GM21526 (cell line): Measurements from ENCODE around the gene F7.

ENCODE experiments used
- ATAC-seq: cut with Tn5 transposase; IDR thresholded peaks from one replicate; pipeline ENCODE4 v1.9.1; 2021; ENCODE audit warnings: moderate library complexity; ENCODE audit not compliant: unreplicated experiment, low FRiP score

The F7 gene

DNA sequence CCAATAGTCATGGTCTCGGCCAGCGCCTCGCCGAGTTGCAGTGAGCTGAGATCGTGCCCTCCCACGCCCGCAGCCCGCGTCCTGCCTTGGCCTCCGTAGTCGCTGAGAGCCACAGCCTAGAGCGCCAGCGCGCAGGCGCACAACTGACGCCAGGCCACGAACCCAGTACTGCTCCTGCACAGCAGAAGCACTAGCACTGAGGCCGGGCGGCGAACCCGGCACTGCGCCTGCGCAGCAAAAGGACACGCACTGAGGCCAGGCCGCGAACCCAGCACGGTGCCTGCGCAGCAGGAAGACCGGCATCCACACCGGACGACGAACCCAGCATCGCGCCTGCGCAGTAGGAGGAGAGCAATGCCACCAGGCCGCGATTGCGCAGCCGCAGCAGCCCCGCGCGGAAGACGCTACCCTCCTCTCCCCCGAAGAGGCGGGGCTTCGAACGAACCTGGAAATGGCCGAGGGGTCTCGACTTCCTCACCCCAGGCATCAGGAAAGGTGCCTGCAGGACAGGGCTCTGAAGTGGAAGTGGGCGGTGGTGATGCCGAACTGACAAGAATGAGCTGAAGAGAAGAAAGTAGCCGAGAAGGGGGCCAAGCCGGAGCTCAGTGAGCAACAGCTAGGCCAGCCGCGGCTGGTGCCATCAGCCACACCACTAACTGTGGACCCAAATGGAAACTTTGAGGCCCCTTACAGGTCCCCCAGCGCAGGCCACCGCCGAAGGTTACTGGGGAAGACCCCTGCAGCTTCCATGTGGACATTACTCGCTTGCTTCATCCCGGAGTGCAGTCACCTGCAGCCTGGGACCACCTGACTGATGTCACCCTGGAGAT lies 24.5 kb downstream of the F7 start:
- no peak for ATAC-seq

DNA sequence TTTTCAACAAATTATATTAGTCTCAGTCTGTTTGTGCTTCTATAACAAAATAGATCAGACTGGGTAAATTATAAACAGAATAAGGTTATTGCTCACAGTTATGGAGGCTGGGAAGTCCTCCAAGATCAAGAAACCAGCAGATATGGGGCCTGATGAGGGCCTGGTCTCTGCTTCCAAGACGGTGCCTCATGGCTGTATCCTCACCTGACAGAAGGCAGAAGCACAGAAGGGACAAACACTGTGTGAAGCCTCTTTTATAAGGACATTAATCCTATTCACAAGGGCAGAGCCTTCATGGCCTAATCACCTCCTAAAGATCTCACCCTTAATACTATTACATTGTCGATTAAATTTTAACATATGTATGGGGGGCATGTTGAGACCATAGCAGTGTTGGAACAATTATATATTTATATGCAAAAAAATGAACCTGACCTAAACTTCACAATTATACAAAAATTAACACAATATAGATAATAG lies 29.7 kb downstream of the F7 start:
- ATAC-seq = no peak

DNA sequence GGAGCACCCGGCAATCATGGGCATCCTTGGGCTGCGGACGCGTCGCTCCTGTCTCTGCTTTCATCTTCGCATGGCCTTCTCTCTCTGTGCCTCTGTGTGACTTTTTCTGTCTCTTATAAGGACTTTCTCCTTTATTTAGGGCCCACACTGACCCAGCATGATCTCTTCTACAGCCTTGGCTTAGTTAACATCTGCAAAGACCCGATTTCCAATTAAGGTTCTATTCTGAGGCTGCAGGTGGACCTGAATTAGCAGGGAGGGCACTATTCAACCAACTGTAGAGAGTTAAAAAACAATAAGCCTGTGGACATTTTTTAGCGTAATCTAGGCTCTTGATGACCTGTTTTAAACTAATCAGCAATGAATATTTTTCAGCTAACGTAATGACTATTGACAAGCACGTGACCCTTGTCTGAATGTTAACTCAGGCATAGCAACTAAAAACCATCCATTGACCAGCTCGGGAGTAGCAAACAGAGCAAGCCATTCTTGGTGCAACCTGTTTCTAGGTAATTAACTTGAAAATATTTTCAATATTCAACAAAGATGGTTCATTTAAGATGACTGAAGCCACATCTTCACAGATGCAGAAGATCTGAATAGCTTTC lies 32.2 kb downstream of the F7 start:
- ATAC-seq = no peak

DNA sequence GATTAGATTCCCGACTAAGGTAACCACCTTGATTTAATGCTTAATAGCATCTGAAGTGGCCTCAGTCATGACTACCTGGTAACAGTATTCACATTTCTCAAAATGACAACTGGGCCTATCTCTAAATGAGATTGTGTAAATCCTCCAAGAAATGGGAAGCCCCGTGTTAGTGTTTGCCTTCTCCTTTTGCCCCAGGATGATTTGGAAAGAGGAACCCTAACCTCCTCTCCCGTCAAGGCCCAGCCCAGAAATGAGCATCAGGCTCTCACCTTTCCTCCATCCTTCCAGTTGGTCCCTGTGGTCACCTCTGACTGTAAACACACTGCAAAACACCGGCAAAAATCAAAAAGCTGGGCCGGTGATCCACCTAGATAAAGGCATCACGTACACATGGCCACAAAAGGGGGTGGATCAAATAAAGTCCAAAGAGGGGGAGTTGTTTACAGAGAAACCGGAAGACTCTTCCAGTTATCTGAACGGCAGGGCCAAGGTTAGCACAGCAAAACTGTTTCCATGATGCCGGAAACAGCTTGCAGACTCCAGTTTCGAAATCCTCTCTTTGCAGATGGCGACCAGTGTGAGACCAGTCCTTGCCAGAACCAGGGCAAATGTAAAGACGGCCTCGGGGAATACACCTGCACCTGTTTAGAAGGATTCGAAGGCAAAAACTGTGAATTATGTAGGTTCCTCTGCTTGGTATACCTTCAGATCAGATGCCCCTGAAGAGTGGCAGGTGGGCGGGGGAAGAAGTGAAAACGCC lies 33.4 kb downstream of the F7 start:
- ATAC-seq = no peak

DNA sequence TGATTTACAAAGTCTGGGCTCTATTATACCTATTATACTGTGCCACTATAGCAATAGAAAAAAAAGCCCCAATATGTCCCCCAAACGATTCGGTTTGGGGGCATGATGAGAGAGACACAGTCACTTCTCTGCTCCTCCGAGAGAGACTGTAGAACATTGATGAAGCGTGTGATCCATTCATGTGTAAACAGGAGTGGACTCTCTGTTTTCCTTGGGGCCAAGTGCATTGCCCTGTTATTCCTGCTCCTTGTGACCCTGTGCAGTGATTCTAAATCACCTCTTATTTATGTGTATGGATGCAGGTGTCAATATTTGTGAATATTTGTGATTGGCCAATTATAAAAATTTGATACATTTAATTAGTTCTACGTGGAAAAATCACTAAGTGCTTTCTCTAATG lies 34.0 kb downstream of the F7 start:
- ATAC-seq = no peak

DNA sequence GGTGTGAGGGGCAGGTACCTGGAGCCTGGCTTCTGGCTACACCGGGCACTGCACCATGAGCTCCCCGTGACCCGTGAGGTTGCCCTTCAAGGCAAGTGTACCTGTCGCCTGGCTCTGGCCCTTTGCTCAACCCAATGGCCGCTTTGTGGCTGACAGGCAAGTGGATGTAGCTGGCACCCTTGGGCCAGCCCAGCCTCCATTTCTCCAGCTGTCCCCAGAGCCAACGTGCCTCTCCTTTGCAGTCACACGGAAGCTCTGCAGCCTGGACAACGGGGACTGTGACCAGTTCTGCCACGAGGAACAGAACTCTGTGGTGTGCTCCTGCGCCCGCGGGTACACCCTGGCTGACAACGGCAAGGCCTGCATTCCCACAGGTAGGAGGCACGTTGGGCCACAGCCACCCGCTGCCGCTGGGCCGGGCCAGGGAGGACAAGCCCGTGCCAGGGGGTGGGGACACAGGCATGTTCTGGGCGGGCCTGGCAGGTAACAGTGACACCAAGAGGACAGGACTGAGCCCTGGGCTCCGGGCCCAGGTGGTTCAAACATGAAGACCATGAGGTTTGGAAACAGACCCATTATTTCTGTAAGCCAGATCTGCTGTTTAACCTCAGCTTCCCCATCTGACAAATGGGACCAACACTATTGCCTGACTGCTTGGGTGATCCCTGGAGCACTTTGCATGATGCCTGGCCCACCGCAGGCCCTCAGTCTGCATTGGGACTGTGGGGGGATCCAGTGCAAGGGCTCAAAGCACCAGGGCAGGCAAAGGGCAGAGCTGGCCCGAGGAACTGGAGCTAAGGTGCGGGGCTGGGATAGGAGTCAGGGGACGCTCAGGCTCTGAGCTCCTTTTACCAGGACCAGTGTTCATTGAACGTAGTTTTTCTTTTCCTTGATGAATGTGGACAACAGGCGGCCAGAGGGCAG lies 35.3 kb downstream of the F7 start:
- ATAC-seq = no peak

DNA sequence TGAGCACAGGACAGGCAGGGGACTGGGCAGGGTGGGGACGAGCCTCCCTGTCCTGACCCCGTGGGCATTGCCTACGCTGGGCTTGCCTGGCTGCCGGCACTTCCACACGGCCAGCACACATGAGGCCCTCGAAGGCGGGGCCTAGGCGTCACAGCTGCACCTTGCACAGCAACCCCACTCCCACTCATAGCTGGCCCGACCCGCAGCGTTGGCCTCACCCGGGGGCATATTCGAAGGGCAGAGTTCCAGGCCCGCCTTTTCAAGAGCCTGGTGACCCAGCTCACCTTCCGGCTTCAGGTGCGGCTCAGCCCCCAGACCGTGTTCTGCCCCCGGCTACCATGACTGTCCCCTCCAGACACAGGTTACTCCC lies 36.0 kb downstream of the F7 start:
- no peak for ATAC-seq

DNA sequence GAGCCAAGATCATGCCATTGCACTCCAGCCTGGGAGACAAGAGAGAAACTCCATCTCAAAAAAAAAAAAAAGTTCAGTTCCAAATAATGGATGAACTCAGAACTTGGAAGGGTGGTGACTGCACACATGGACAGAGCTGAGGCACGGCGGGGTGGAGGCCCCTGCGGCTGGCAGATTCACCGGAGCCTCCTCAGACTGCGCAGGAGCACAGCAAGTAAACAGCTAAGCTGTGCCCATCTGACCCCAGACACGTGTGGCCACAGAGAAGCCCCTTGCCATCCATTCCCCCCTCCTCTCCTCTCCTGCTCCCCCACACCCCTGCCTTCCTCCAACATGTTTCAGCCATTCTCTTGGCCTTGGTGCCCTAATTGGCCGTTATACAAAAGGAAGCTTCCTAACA lies 37.3 kb downstream of the F7 start:
- no peak for ATAC-seq

DNA sequence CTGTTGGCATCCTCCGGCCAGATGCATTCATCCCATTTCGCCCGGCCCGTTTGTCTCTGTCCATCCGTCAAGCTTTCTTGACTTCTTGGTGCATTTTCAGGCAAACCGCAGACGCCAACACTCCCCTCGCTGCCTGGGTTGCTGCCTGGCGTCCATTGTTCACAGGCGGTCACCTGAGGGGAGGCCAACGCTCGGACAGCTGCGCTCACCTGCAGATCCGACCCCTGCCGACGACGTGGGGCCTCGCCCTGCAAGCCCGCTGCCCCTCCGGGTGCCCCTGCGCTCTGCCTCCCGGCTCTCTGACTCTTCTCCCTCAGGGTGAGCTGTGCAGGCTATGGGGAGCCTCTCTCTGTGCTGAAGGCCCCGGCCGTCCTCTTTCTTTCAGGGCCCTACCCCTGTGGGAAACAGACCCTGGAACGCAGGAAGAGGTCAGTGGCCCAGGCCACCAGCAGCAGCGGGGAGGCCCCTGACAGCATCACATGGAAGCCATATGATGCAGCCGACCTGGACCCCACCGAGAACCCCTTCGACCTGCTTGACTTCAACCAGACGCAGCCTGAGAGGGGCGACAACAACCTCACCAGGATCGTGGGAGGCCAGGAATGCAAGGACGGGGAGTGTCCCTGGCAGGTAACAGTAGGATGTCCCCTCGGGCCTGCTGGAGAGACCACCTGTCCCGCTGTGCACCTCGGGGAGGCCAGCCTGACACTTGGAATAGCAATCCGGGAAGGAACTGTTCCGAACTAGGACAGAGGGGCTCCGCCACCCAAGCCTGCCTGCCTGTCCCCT lies 38.1 kb downstream of the F7 start:
- no peak for ATAC-seq

DNA sequence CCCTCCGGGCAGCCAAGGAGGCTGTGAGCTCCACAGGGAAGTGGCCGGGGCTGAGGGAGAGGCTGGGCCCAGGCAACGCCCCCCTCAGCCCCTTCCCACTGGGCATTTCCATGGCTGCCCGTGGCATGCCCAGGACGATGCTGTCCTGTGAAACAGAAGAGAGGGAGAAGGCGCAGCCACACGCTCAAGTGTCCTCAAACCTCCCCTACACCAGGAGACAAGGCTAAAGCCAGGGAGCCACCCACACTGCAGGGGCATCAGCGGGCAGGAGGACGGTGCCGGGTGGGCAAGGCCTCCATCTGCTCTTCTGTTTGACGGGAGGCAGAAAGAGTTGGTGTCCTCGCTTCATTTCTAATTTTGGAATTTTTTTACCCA lies 38.7 kb downstream of the F7 start:
- no peak for ATAC-seq

DNA sequence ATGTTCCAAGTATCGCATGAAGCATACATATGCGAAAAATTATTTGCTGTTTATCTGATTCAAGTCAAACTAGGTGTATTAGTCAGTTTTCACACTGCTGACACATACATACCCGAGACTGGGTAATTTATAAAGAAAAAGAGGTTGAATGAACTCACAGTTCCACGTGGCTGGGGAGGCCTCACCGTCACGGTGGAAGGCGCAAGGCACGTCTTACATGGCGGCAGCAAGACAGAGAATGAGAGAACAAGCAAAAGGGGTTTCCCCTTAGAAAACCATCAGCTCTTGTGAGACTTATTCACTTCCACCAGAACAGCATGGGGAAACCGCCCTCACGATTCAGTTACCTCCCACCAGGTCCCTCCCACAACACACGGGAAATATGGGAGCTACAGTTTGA lies 39.9 kb downstream of the F7 start:
- no peak for ATAC-seq

DNA sequence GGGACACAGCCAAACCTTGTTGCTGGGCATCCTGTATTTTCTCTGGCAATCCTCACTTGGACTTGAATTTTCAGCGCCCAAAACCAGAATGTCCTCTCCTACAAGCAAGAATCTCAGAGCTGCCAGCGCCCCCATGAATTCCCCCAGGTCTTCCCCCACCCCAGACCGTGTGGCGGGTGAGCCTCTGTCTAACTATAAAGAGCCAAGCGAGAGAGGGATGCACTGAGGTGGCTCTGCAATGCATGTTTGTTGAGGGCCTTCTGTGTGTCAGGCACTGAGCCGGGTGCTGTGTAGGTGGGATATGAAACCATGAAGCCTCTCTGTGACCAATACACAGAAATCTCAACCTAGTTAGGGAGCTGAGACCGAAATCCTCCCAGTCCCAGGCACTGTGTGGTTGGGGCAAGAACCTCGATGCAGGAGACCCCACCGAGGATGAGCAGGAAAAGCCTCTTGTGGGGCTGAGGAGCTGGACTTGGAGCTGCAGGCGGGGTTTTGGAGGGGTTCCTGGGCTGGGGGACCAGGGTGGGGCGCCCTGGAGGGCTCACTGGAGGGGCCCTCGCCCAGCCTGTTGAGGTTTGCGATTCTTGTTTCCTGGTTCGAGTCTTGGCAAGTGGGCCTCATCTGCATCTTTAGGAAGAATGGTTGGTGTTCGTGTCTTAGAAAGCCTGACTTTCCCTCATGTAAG lies 40.5 kb downstream of the F7 start:
- no peak for ATAC-seq

DNA sequence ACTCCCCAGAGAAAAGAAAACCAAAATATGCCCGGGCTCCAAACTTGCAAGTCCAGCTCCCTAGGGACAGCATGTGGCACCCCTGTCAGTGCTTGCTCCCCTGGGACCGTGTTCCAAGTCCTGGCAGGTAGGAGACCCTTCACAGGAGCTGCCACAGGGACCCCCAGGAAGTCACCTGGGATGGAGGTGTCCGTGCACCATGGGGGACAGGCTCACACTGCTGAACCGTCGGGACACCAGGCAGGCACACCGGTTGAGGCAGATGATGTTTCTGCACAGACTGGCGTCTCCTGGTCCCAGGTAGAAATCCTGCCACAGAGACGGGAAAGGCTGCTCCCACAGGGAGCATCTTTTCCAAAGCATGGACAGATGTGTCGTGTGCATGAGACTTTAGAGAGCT lies 41.2 kb downstream of the F7 start:
- no peak for ATAC-seq

DNA sequence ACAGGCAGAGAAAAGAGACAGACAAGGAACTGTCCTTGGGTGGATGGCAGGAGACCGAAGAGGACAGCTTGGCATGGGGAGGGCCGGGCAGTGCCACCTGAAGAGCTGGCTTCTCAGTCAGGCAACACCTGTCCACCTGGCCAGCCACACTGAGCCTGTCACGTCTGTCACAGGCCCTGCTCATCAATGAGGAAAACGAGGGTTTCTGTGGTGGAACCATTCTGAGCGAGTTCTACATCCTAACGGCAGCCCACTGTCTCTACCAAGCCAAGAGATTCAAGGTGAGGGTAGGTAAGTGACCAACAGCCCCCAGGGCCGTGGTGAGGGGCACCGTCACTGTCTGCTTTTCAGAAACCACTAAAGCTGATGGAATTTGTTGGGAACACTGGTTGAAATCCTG lies 41.6 kb downstream of the F7 start:
- ATAC-seq = no peak

DNA sequence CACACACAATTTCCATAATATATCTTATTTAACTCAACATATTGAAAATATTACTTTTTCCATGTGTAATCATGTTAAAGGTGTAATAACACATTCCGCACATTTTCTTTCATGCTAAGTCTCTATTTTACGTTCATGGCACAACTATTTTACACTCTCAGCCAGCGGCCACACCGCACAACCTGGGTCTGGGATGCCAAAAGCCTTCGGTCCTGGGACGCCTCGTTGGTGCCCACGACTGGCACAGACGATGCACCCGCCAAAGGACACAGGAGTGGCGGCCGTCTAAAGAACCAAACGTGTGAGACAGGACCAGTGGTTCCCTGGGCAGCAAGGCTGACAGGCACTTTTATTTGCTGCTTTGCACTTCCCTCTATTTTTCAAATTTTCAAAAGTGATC lies 42.8 kb downstream of the F7 start:
- no peak for ATAC-seq

DNA sequence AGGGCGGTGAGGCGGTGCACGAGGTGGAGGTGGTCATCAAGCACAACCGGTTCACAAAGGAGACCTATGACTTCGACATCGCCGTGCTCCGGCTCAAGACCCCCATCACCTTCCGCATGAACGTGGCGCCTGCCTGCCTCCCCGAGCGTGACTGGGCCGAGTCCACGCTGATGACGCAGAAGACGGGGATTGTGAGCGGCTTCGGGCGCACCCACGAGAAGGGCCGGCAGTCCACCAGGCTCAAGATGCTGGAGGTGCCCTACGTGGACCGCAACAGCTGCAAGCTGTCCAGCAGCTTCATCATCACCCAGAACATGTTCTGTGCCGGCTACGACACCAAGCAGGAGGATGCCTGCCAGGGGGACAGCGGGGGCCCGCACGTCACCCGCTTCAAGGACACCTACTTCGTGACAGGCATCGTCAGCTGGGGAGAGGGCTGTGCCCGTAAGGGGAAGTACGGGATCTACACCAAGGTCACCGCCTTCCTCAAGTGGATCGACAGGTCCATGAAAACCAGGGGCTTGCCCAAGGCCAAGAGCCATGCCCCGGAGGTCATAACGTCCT lies 43.4 kb downstream of the F7 start:
- no peak for ATAC-seq

DNA sequence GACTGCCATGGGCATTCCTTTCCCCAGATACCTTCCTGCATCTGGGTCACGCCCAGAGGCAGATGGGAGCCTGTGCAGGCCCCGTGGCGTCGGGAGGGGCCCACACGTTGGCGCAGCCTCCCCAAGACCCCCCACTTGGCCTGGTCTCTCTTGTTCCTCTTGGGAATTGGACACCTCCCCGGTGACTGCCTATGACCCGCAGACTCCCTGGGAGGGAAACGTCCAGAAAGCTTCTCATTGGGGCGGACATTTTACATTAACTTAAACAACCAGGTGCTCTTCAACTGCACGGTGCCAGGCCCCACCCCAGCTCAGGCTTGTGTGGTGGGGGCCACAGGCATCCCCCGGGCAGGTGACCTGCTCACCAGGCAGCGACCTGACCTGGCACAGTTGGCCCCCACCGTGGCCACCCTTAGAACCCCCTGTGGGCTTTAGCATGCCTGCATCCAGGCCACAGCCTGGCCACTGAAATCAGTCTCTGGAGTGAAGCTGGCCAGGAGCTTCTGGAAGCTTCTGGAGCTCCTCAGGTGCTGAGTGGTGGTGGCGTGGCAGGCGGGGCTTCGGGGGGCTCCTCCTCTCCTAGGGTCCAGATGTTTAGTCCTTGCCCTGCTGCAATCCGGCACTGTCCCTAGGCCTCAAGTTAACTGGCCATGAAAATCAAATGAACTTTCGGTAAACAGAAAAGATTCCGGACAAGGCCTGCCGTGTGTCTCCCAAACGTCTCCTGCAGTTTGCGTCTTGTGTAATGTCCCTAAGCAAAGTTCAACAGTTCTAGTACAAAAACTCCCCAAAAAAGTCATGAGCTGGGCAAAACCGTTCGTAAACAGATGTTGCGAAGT lies 44.3 kb downstream of the F7 start:
- ATAC-seq = no peak
